SK-N-SH treated with all-trans-retinoic acid at 6 μM for 48 hours (cell line): Measurements from ENCODE around the gene FBXW2.

ENCODE experiments used
- GLIS3 ChIP-seq: fragments of 250-450 bp; sonication (Bioruptor Pico); IDR thresholded peaks from 2 replicates; pipeline ENCODE4 v1.5.0; 2020; ENCODE audit warnings: mild to moderate bottlenecking, moderate library complexity
- OSR1 ChIP-seq: fragments of 250-450 bp; sonication (Bioruptor Pico); IDR thresholded peaks from 2 replicates; pipeline ENCODE4 v1.8.0; 2022; ENCODE audit warnings: moderate library complexity, mild to moderate bottlenecking, inconsistent platforms
- RARB ChIP-seq: fragments of 250-450 bp; sonication (Bioruptor Pico); IDR thresholded peaks from 2 replicates; pipeline ENCODE4 v1.8.0; 2021; ENCODE audit warnings: mild to moderate bottlenecking, moderate library complexity
- TCF4 ChIP-seq: fragments of 250-450 bp; sonication (Bioruptor Pico); IDR thresholded peaks from 2 replicates; pipeline ENCODE4 v1.8.0; 2021; ENCODE audit warnings: mild to moderate bottlenecking, moderate library complexity, borderline replicate concordance
- TOX ChIP-seq: fragments of 250-450 bp; sonication (Bioruptor Pico); IDR thresholded peaks from 2 replicates; pipeline ENCODE4 v1.8.0; 2021; ENCODE audit warnings: mild to moderate bottlenecking, moderate library complexity, borderline replicate concordance
- ZFP30 ChIP-seq: fragments of 450-650 bp; formaldehyde crosslinking; IDR thresholded peaks from 2 replicates; pipeline ENCODE4 v1.5.0; 2022; ENCODE audit warnings: mild to moderate bottlenecking, moderate library complexity
- ZNF565 ChIP-seq: fragments of 450-650 bp; formaldehyde crosslinking; conservative IDR thresholded peaks from 2 replicates; pipeline ENCODE4 v1.5.0; 2020; ENCODE audit warnings: low read depth, mild to moderate bottlenecking, moderate library complexity
- ZNF70 ChIP-seq: fragments of 450-650 bp; formaldehyde crosslinking; IDR thresholded peaks from 2 replicates; pipeline ENCODE4 v1.5.0; 2020; ENCODE audit warnings: mild to moderate bottlenecking, moderate library complexity
- TF ChIP-seq, protein P1 (sequence below): fragments of 250-450 bp; sonication (Bioruptor Pico); IDR thresholded peaks from 2 replicates; pipeline ENCODE4 v1.8.0; 2021; ENCODE audit warnings: low read depth, mild to moderate bottlenecking, moderate library complexity, borderline replicate concordance
- TF ChIP-seq, protein P2 (sequence below): fragments of 250-450 bp; sonication (Bioruptor Pico); IDR thresholded peaks from 2 replicates; pipeline ENCODE4 v1.8.0; 2020; ENCODE audit warnings: mild to moderate bottlenecking, moderate library complexity, borderline replicate concordance

DNA sequence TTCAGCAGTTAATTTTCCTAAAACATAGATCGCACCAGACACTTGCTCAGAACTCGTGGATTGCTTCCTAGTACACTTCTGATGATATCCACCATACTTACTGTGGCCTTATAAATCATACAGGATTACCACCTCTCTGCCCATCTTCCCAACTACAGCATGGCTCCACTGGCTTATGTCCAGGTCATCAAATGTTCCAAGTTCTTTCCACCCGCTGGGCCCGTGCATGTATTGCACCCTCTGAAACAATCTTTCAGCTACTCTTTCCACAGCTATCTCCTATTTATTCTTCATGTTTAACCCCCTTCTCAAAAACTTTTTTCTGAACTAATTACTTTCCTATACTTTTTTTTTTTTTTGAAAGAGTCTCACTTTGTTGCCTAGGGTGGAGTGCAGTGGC lies 18.5 kb downstream of the FBXW2 start:
- TF ChIP-seq ZNF70 (CRISPR knock-in tag) (no peak), RARB (CRISPR knock-in tag) (no peak), TOX (CRISPR knock-in tag) (no peak), OSR1 (no peak), TCF4 (CRISPR knock-in tag) (no peak), ZFP30 (CRISPR knock-in tag) (no peak), ZNF565 (CRISPR knock-in tag) (no peak), GLIS3 (no peak)
- TF ChIP-seq, protein P1, sequence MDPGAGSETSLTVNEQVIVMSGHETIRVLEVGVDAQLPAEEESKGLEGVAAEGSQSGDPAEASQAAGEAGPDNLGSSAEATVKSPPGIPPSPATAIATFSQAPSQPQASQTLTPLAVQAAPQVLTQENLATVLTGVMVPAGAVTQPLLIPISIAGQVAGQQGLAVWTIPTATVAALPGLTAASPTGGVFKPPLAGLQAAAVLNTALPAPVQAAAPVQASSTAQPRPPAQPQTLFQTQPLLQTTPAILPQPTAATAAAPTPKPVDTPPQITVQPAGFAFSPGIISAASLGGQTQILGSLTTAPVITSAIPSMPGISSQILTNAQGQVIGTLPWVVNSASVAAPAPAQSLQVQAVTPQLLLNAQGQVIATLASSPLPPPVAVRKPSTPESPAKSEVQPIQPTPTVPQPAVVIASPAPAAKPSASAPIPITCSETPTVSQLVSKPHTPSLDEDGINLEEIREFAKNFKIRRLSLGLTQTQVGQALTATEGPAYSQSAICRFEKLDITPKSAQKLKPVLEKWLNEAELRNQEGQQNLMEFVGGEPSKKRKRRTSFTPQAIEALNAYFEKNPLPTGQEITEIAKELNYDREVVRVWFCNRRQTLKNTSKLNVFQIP = no peak
- TF ChIP-seq, protein P2, sequence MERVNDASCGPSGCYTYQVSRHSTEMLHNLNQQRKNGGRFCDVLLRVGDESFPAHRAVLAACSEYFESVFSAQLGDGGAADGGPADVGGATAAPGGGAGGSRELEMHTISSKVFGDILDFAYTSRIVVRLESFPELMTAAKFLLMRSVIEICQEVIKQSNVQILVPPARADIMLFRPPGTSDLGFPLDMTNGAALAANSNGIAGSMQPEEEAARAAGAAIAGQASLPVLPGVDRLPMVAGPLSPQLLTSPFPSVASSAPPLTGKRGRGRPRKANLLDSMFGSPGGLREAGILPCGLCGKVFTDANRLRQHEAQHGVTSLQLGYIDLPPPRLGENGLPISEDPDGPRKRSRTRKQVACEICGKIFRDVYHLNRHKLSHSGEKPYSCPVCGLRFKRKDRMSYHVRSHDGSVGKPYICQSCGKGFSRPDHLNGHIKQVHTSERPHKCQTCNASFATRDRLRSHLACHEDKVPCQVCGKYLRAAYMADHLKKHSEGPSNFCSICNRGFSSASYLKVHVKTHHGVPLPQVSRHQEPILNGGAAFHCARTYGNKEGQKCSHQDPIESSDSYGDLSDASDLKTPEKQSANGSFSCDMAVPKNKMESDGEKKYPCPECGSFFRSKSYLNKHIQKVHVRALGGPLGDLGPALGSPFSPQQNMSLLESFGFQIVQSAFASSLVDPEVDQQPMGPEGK (CRISPR knock-in tag) = no peak
